HG03175 (cell line): ENCODE data around the gene ACTG2.

Experiments
- ATAC-seq: cut with Tn5 transposase; IDR thresholded peaks from one replicate; pipeline ENCODE4 v1.9.1; 2021; ENCODE audit warnings: mild to moderate bottlenecking, moderate library complexity; ENCODE audit not compliant: unreplicated experiment

The ACTG2 gene

DNA sequence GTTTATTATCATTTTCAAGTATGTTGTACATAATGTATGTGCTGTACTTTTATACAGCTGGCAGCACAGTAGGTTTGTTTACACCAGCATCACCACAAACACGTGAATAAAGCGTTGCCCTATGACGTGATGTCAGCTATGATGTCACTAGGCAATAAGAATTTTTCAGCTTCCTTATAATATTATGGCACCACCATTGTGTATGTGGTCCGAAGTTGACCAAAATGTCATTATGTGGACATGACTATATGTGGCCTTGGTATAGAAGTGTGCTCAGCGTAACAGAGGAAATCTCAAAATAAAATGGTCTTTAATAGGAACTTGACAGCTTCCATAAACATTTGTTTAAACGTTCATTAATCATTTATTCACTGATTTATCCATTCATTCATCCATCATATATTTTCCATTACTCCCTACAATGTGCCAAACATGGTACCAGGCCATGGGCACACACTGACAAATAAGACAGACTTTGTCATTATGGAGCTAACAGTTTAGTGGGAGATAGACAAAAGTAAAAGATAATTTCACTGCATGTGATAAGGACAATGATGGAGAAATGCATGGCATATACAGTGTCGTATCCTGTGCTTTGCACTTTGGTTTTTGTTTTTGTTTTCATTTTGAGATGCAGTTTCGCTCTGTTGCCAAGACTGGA, 18.9 kb downstream of the ACTG2 start:
- ATAC-seq: no peak

DNA sequence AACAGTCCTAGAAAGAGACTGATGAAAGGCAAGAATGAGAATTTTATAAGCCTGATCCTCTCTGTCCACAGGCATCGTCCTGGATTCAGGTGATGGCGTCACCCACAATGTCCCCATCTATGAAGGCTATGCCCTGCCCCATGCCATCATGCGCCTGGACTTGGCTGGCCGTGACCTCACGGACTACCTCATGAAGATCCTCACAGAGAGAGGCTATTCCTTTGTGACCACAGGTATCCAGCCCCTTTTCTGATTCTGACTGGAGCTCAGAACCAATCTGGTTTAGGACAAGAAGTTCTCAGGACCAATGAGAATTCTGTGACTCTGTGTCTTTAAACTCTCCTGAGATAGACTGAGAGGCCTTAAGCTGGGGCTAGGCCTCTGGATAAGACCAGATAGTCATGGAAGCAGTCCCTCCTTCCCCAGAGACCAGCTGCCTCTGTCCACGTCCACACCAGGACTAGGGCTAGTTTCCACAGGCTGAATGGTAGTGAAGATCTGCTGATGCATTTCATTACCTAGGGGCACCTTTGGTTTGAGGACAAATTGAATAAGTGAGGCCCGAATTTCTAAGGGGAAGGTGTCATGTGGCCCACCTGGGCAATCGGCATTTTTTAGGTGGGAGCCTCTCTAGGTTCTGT, 20.7 kb downstream of the ACTG2 start:
- ATAC-seq: no peak

DNA sequence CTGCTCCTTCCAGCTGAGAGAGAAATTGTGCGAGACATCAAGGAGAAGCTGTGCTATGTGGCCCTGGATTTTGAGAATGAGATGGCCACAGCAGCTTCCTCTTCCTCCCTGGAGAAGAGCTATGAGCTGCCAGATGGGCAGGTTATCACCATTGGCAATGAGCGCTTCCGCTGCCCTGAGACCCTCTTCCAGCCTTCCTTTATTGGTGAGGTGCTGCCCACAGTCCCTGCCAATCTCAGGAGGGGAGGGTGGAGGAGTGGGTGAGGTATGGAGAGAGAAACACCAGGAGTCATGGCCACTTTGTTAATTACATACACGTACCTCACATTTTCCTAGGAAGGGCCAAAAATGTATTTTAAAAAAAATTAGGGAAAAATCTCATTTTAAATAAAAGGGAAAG, 21.9 kb downstream of the ACTG2 start:
- ATAC-seq: no peak

DNA sequence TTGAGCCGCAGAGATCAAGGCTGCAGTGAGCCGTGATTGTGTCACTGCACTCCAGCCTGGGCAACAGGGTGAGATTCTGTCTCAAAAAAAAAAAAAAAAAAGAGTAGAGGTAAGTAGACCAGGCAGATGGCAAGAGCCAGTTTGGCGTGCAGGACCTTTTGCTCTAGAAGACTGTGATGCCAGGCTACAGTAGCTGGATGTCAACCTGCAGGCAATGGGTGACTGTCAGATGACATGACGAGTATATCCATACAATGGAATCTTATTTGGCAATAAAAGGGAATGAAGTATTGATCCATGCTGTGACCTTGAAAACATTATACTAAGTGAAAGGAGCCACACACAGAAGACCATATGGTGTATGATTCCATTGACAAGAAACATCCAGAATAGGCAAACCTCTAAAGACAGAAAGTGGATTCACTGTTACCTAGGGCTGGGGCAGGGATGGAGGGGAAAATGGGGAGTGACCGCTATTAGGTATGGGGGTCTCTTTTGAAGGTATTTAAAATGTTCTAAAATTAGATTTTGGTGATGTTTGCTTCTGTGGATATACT, 22.7 kb downstream of the ACTG2 start:
- no peak for ATAC-seq

DNA sequence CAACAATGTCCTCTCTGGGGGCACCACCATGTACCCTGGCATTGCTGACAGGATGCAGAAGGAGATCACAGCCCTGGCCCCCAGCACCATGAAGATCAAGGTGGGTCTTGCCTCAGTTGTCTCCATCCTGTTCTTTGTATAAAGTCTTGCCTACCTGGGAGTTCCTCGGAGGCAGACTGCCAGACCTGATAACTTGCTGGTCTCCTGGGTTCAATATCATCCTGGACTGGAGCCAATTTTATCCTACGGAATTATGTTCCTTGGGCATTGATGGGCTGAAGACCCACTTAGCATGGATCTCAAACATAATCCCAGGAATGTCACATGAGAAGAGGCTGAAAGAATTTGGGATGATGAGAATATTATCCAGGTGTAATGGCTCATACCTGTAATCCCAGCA, 23.9 kb downstream of the ACTG2 start:
- no peak for ATAC-seq

DNA sequence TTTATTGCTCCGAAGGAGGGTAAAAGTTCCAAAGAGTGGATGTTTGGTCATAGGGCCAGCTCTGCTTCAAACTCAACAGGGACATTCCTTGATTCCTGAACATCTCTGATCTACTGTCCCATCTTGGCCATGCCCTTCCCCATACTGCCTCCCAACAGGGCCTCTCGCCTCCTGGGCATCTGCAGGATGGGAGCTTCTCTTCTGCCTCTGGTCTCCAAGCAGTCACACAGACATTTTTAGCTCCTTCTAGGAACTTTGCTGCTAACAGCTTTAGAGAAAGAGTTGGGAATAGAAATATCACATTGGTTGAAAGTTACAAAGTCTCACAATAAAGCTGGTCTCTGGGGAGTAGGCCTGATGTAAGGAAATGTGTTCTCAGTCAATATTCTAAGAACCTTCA, 24.5 kb downstream of the ACTG2 start:
- ATAC-seq: no peak

DNA sequence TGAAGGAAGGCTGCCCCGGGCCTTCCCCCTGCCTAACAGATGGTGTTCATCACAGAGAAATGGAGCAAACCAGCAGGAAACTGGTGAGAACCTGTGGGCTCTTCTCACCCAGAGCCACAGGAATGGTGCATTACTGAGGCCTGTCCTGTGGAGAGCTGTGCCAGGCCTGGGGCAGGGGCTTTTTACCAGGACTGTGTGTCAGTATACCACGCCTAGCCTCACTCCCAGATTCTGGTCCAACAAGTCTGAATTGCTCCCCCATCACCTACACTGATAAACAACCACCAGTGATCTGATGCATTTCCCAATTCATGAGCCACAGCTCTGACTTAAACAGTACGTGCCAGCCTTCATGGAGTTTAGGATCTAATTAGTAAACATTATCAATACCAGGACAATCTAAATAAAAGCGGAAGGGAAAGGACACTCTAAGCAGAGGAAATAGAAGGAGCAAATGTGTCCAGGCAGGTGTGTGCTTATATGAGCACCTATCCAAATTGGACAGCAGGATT, 24.9 kb downstream of the ACTG2 start:
- ATAC-seq: no peak

DNA sequence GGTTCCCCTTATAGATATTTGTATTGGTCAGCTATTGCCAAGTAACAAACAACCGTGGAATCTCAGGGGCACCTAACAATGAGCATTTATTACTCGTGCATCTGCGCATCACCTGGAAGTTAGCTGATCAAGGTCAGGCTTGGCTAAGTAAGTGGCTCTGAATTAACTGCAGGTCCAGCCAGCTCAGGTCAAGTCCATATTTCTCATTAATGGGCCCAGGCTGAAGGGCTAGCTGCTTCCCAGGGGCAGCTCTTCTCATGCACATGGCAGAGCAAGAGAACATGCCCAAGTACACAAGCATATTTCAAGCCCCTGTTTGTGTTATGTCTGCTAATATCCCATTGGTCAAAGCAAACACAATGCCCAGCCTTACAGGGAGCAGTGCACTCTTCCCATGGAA, 26.0 kb downstream of the ACTG2 start:
- ATAC-seq: no peak

DNA sequence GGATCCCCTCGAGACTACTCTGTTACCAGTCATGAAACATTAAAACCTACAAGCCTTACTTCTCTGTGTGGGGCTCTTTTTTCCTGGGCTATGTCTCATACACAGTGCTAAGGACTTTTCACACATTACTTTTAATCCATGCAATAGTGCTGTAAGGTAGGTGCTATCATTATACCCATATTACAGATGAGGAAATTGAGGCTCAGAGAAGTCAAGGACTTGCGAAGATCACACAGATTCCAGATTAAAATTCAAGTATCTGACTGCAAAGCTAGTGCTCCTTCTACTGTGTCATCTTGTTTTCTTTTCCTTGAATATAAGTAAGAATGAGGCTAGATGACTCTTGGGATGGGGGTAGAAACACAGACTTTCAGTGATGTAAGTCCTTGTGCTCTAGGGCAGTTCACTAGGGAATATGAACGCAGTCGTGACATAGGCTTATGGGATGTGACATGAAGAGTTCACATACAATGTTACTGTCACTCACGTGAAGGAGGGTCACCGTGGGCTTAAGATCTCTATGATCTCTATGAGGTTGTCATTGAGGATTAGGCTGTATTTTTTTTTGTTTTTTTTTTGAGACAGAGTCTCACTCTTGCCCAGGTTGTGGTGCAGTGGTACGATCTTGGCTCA, 26.9 kb downstream of the ACTG2 start:
- ATAC-seq: no peak

DNA sequence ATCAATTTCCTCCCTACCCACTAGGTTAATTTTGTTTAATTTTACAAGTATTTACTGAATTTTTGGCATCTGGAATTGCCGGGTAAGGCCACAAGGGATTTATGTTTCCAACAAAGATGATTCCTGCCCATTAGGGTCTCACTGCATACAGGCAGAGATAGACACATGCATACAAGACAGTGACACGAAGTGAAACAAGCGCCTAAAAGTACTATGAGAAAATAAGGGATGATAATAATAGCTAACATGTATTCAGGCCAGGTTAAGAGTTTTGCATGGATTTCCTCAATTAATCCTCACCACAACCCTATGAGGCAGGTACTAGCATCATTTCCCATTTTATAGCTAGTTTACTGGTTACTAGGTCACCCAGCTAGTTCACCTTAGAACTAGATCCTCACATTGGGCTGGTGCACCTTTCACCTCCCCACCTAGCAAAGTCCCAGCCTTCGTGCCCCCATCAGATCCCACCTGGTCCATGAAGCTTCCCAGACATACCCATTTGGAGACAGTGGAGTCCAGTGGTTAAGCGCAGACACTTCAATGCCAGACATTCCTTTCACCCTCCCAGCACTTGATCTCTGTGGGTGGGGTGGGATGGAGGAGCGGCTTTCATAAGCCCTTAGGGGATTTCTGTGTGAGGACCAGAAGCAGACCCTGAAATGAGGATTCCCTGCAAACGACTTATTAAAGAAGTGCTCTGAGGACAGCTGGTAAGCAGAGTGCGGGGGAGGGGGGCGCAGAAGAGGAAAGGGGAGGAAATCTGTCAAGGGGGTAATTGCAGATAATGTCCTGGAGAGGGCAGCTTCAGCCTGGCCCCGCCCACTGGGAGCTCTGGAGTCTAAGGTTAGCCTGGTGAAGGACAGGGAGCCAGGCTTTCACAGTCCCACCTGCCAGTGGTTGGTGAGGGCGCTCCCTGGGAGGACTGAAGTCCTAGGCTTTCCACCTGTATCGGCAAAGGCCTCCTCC, 28.1 kb downstream of the ACTG2 start:
- no peak for ATAC-seq

DNA sequence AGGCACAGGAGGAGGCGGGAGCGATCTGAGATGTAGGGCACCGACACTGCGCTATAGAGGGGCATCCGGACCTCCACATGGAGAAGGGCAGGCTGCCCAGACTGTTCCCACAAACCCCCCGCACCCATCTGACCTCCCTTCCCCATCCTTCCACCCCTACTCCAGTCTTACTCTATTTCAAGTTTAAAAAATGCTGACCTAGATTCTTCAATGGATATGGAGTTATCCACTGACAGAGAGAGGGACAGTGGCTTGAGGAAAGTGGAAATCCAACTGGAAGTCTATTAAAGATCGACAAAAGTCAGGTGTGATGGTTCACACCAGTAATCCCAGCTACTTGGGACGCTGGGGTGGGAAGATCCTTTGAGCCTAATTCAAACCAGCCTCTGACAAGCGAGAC, 28.8 kb downstream of the ACTG2 start:
- no peak for ATAC-seq

DNA sequence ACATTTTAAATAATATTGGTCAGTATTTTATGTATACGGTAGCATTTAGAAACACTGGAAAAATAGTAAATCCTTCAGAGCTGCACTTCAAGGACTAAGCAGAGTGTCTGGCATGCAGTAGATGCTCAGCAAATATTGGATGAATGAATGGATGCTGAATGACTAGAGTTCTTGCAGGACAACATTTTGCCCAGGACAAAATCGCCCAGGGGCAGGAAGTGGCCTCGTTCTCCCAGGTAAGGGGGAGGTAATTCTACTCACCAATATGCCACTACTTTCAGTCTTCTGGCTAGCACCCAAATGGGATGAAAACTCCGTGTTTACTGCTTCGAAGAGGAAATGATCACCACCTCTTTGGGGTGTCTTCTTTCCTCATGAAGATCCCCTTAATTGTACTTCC, 29.9 kb downstream of the ACTG2 start:
- no peak for ATAC-seq

DNA sequence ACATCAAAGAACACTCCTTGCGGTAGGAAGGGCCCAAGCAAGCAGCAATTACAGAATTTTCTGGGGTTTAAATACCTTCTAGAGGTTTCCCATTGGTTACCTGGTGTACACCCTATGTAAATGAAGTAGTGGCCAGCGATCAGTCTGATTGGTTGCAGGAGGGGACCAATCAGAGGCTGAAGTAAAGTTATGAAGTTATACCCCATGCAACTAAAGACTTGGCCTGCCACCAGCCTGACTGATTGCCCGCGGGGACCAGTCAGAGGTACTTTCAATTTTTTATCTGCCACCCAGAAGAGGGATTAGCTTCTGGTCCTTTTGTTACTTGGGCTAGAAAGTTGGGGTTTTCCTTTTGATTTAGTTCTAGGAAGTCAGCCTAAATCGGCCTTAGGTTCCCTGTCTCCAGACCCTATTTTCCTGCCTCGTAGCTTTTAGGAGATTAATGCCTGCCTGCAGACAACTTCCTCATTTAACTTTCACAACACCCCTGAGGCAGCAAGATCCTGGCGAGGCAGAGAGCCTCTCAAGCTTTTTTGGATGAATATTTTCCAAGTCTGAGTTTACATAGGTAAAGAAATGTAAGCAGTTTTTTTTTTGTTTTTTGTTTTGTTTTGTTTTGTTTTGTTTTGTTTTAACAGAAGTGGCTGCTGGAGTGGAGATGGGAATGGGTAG, 32.4 kb downstream of the ACTG2 start:
- ATAC-seq: no peak

DNA sequence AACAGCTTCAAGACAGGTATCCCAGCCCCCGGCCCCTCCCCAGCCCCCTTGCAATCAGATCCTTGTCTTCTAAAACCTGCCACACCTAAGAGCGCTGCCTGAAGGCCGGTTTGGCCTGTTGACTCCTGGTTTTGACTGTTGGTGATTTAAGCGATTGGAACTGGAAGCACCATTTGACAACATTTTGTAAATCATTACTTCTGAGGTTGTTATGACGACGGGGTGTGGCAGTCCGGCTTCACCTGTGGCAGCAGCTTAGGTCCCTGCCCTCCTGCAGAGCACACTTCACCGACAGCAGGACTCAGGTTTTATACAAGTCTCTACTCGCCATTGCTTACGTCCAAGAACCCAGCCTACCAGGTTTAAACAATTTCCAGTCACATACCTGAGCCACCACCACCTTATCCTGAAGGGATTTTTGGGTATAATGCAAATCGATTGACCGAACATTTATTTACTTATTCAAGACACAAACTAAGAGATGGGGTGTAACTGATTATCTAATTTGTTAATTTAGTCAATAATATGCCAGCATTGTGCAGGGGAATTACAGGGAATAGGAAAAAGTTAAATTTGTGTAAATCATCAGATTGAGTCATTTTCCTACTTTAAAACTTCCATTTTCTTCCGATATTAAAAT, 33.2 kb downstream of the ACTG2 start:
- no peak for ATAC-seq

DNA sequence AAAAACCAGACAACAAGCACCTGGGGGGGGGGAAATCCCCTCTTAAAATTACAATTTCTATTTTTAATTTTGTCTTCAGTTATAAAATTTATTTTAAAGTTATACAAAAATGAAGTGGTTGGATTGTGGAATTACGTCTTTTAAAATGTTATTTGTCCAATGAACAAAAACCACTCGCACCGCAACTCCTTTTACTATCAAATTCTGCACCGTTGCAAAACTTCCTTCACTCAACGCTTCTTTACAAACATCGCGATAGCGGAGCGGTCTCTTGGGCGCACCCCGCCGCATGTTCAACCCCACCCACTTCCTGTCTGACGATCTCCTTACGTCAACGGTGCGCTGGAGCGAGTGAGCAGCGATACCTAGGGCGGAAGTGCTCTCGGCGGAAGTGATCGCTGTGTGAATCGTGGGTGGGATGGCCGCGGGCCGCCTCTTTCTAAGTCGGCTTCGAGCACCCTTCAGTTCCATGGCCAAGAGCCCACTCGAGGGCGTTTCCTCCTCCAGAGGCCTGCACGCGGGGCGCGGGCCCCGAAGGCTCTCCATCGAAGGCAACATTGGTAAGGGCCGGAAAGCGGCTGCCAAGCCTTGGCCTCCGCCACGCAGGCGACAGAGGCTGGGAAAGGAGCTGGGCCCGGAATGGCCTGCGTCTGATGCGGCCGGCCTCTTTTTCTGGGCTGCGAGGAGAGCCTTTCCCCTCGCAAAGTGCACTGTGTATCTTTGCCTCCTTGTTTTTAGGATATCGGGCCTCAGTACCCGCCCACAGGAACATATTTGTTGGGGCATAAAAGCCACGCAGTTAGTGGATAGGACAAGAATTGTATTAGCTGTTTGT, 33.9 kb downstream of the ACTG2 start, which contains the start of gene DGUOK:
Gene DGUOK (plus strand): TSS at position 388 of the 835 bp plus-strand sequence. CDS start 31 bp downstream, at position 419.
- ATAC-seq: peak; percentile 99

DNA sequence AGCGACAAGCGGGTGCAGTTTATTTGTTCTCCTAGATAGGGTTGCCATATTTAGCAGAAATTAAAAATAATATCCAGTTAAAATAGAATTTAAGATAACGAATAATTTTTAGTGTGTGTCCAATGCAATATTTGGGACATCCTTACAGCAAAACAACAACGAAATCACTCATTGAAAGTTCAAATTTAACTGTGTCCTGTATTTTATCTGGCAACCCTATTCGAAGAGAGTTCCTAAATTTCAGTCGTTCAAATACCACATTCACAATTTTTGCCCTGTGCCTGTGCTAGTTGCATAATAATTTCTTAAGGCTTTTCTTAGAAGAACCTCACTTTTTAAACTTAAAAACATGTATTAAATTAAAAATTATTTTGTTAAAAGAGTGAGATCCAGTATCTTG, 34.5 kb downstream of the ACTG2 start:
- no peak for ATAC-seq

DNA sequence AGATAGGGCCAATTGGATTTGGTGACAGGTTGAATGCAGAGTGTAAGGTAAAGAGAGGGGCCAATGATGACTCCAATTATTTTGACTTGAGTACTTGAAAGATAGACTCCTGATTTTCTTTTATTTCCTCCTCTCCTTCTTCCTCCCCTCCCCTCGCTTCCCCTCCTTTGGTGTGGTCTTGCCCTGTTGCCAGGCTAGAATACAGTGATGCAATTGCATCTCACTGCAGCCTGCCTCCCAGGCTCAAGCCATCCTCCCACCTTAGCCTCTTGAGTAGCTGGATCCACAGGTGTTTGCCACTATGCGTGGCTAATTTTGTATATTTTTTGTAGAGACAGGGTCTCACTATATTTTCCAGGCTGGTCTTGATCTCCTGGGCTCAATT, 36.1 kb downstream of the ACTG2 start:
- ATAC-seq: no peak

DNA sequence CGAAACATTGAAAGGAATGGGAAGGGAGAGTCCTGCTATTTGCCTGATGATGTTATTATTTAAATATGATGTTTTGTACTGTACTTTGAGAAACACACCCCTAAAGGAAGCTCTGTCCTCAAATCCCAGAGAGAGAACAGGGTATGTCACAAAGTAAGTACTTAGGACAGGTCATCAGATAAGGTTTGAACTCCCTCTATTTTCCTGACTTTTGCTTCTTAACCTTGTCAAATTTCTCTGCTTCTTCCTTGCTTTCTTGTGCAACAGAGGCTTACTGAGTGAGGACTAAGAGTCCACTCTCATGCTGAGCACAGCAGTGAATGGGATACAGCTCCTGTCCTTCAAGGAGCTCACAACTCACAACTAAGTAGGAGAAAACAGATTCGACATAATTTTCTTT, 37.6 kb downstream of the ACTG2 start:
- no peak for ATAC-seq
